Right lobe of liver (tissue), 4 donors: ENCODE data around the gene ZMIZ1.

ENCODE experiments used
- CTCF ChIP-seq, 4 donors: fragments of 200-600 bp in 3 of 4; fragments of 450-650 bp in 1 of 4; IDR thresholded peaks; one replicate each; pipeline versions ENCODE4 v1.5.1 to v1.8.0; 2016 to 2022; ENCODE audit warnings: antibody characterized with exemption in 4 of 4, mild to moderate bottlenecking in 2 of 4
- POLR2A ChIP-seq: fragments of 450-650 bp; IDR thresholded peaks from one replicate; pipeline ENCODE4 v1.6.1; 2017; ENCODE audit warnings: antibody characterized with exemption, mild to moderate bottlenecking
- donor health status: DM: no; HTN: no; CAD: no.
- donor health status: DM: no; HTN: no; CAD: no.
- donor health status: DM: no; HTN: yes; CAD: no.

- TF ChIP-seq CTCF (IDR thresholded peaks at IDR 0.05), result no peak
- TF ChIP-seq POLR2A, result no peak
Observed at GRCh38 chr10:79252971-79253370, 184.2 kb downstream of the ZMIZ1 start.
